GOT3 (cell line): ENCODE measurements around the gene SMAD1.
"Not testable (repeated sequence)": the region's sequence is repeated elsewhere in the genome, so short reads cannot be mapped to it uniquely, and the experiment has no call there.

Source experiments
- DNase-seq: peaks from one replicate; lab custom pipeline; 2025; ENCODE audit warnings: mixed read lengths; lab: John Stamatoyannopoulos, UW

The SMAD1 gene

GRCh38 chr4:145564540-145564939 is 82.9 kb downstream of the SMAD1 start:
- DNase-seq, result no peak

- no peak for DNase-seq
Measured at GRCh38 chr4:145565328-145565727, 83.7 kb downstream of the SMAD1 start.

- DNase-seq, result no peak
Measured at GRCh38 chr4:145566086-145566708, 84.5 kb downstream of the SMAD1 start.

- DNase-seq, result no peak
Measured at GRCh38 chr4:145566768-145567167, 85.1 kb downstream of the SMAD1 start.

- no peak for DNase-seq
Measured at GRCh38 chr4:145567516-145567915, 85.9 kb downstream of the SMAD1 start.

GRCh38 chr4:145574546-145574945 is 92.9 kb downstream of the SMAD1 start:
- not testable (repeated sequence) for DNase-seq

GRCh38 chr4:145580906-145581305 is 99.3 kb downstream of the SMAD1 start:
- no peak for DNase-seq

- DNase-seq, result no peak
Measured at GRCh38 chr4:145583191-145584055, 101.8 kb downstream of the SMAD1 start.

GRCh38 chr4:145587088-145587754 is 105.6 kb downstream of the SMAD1 start:
- DNase-seq, result no peak

GRCh38 chr4:145589381-145589780 is 107.7 kb downstream of the SMAD1 start:
- DNase-seq, result not testable (repeated sequence)

GRCh38 chr4:145589916-145590702 is 108.5 kb downstream of the SMAD1 start:
- no peak for DNase-seq

- no peak for DNase-seq
Measured at GRCh38 chr4:145602129-145602760, 120.6 kb downstream of the SMAD1 start.

- no peak for DNase-seq
Measured at GRCh38 chr4:145605941-145606340, 124.3 kb downstream of the SMAD1 start.
